DMS153 treated with DMSO at 0.1 percent for 48 hours (cell line): ENCODE results near the gene DOCK9.

ENCODE experiments used
- DNase-seq: peaks from one replicate; lab custom pipeline; 2025; ENCODE audit not compliant: unreplicated experiment; lab: John Stamatoyannopoulos, UW

Gene DOCK9

GRCh38 chr13:98803111-98803561 is 174.7 kb downstream of the DOCK9 start:
- DNase-seq = no peak

- DNase-seq = no peak
Observed at GRCh38 chr13:98802559-98802958, 175.3 kb downstream of the DOCK9 start.

DNA sequence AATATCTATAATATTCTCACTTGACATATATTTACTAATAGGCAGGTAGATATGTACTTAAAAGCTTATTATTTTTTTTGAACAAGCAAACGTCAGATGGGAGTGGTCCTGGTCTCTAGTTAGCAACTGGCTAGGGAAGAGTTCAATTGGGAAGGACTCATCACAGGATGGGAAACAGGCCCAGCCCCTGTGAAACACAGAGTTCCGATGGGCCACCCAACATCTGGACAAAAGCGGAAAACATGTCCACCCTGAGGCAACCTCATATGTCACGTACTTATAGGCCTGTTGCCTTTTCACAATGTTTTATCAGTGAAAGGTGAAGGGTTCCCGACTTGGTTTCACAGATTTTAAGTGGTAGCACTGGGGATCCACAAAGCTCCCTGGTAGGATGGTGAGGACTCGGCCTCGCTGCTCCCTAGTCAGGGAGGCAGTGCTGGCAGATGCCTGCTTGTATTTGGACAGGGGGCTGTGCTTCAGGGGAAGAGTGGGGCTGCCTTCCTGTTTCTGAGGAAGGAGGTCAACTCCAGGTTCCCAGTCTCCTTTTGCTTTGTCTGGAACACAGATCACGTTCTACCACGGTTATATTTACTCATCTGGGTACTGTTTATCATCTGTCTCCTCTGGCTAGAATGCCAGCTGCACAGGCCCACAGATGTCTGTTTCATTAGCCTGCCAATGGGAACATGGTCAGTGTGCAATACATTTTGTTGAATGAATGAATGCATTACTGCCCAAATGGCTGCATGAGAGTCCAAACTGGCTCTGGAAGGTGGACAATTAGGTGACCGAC is 176.0 kb downstream of the DOCK9 start:
- DNase-seq = no peak

- DNase-seq = no peak
Observed at GRCh38 chr13:98800078-98800477, 177.8 kb downstream of the DOCK9 start.

- DNase-seq = no peak
Observed at GRCh38 chr13:98798849-98799645, 178.8 kb downstream of the DOCK9 start.

GRCh38 chr13:98797456-98797855 is 180.4 kb downstream of the DOCK9 start:
- no peak for DNase-seq

DNA sequence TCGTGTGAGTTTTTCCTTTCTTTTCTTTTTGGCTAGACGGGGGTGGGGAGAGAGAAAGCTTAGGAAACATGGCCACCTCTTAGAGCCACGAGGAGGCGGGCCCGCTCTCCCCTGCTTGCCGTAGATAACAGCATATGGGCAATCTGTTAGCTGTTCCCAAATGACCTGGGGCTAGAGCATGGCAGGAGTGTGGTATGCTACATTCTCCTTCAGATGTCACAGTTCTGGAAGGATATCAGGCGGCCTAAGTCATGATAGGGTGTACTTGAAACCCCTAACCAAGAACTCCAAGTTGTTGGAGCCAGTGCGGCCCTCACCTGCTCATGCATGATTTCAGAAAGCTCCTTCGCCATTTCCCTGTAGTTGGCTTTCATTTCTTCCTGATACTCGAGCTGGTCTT is 181.1 kb downstream of the DOCK9 start:
- DNase-seq = no peak

DNA sequence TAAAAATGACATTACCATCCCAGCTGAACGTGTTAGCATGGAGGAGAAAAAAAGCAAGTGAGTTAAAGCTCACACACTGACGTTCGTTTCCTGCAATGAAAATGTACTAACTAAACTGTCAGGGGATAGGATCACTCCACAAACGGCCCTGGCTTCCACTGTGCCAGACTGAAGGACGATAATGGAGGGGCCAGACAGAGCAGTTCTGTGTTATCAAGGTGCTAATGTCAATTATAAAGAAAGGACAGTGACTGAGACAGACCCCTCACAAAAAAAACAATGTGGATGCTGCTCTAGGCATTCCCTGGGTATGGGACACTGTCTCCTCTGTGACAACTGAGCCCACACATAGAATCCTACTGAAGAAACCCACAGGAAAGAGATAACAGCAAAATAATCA is 181.7 kb downstream of the DOCK9 start:
- DNase-seq = no peak

DNA sequence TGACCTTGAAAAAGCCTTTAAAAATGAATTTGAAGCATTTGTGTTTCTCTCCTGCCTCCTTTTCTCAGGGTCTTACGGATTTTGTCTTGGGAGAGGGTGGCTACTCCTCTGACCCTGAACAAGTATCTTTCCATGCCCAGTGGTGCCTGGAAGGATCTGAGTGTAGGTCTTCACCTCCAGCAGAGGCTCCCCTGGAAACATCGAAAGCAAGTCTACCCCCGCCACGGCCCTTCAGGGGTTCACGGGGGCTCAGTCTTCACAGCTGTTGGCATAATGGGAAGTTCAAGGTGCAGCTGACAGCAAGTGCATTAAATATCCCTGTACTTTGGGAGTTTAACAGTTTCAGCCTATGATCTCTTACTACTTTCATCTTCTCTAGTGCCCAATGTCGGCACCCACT is 182.6 kb downstream of the DOCK9 start:
- no peak for DNase-seq

GRCh38 chr13:98794498-98794897 is 183.4 kb downstream of the DOCK9 start:
- DNase-seq = no peak

- no peak for DNase-seq
Observed at GRCh38 chr13:98792785-98793495, 184.9 kb downstream of the DOCK9 start.

DNA sequence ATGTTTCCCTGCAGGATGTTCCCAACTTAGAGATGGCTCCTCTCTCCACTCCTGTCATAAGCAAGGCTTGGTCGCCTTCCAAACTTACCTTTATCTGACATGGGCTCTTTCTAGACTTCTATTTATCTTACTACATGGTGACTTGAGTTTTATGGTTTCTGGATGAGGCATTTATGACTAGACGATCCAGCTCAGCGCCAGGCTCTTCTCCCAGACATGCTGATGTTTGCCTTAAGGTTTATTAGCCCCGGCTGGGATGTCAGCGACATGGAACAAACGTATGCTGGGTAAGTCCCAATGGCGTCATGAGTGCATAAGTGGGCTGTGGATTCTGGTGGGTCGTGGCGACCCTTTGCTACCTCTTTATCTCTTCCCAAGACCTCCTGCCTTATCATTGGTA is 185.5 kb downstream of the DOCK9 start:
- no peak for DNase-seq

DNA sequence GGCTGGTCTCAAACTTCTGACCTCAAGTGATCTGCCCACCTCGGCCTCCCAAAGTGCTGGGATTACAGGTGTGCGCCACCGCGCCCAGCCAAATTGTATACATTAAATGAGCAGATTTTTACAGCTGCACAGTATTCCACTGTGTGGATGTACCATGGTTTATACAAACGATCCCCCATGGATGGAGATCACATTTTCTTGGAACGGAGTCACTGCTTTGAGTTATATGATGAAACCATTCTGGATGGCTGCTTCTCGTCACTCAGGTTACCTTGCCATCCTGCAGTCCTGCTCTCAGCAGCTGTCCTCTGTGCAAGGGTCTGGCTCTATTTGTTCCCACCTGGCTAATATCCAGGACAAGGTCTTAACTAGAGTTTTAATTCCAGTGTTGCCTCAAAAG is 186.3 kb downstream of the DOCK9 start:
- DNase-seq = no peak

- no peak for DNase-seq
Observed at GRCh38 chr13:98787996-98788395, 189.9 kb downstream of the DOCK9 start.

DNA sequence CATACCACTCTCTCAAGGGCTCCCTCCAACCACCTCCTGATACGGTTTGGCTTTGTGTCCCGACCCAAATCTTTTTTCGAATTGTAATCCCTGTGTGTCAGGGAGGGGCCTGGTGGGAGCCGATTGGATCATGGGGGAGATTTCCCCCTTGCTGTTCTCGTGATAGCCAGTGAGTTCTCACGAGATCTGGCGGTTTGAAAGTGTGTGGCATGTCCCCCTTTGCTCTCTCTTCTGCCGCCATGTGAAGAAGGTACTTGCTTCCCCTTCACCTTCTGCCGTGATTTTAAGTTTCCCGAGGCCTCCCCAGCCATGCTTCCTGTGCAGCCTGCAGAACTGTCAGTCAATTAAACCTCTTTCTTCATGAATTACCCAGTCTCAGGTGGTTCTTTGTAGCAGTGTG is 190.7 kb downstream of the DOCK9 start:
- DNase-seq = no peak

DNA sequence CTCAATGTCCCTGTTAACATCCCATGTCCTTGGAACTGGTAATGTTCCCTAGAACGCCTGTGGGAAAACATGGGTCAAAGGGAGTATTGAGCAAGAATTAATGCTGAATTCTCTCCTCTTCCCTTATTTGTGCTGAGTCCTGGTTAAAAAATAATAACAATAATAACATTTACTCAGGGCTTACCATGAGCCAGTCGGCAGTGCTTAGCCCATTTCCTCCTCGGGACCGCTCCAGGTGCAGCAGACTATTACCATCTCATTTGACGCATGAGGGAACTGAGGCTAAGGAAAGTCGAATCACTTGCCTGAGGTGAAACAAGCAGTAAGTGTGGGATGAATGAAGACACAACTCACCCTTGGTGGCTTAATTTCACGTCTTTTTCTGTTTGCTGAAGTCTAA is 191.8 kb downstream of the DOCK9 start:
- no peak for DNase-seq

DNA sequence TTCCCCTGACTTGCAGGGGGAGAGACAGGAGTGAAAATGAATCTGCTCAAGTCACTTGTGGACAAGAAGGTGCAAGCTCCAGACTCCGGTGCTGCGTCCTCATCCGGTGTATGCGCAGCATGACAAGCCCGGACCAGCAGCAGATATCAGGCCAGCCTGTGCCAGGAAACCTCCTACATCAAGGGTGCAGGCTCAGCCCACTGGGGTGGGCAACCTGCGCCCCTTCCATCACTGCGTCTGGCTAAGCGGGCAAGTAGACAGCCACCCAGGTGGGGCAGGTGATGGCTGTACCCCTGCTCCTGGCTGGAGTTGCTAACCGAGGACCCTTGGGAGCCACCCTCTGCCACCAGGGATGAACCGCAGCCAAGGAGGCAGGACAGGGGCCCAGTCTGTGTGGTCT is 192.5 kb downstream of the DOCK9 start:
- no peak for DNase-seq

GRCh38 chr13:98784666-98785065 is 193.2 kb downstream of the DOCK9 start:
- DNase-seq = no peak

DNA sequence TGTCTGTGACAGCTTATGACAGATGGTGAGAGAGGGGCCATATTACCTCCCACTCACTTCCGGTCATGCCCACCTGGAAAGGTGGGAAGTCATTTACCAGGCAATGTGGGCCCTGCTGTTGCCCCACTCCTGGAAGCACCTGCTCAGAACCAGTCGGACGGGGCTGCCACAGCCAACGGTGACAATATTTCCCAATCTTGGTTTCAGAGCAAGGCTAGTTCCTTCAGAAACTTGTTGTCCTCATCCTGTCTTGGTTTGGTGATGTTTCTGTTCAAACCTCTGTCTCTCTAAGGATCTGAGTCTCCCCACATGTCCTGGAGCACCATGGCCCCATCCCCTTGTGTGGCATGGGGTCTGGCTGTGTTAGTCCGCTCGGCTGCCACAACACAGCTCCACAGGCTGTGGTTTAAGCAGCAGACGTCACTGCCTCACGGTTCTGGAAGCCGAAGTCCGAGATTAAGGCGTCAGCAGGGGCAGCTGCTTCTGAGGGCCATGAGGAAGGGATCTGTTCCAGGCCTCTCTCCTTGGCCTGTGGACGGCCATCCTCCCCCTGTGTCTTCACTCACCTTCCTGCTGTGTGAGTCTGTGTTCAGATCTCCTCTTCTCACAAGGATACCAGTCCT is 193.9 kb downstream of the DOCK9 start:
- DNase-seq = no peak

DNA sequence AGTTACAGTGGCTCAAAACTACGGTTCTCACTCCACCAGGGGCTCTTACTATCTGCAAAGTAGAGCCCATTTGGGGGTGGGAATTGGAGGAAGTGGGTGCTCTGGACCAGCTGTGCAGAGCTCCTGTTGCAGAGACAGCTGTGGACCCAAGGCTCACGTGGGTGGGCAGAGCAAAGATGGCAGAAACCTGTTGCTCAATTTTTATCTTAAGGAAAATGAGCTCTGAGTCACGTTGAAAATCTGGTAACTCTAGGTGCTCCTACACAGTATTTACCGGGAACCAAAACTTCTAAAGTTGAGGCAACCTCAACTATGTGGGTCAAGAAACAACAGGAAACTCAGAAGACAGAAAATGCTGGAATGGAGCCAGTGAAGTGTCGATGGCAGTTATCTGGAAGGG is 195.2 kb downstream of the DOCK9 start:
- no peak for DNase-seq

DNA sequence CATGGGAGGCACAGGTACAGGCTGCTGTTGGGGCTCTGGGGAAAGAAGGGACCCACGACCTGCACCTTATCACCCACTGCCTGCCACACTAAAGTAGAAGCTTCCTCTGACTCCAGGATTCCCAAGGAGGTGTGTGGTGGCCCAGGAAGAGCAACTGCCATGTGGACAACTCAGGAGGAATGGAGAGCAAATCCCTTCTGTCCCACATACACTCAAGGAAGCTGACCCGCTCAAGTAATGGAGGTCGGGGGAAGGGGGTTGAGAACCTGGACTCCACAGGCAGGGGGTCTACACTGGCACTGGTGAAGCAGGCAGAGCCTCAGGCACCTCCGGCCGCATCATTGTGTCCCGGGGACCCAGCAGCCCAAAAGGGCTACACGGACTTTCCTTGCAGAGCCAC is 196.0 kb downstream of the DOCK9 start:
- DNase-seq = no peak
